H9 (cell line): Measurements from ENCODE around the gene TMEM272. TPM values are rescaled to one million over a fixed set of nuclear protein-coding genes. Genes with fewer than 3 reads are reported as not detected.

Experiments
- DNase-seq: peaks from one replicate; pipeline ENCODE4 v3.0.0-alpha.2; 2017
- H2AFZ ChIP-seq: one replicate; pipeline ENCODE4 v1.6.1; 2013; ENCODE audit warnings: mild to moderate bottlenecking, low read length, control low read depth, moderate library complexity
- H2AK5ac ChIP-seq: 2 replicates; pipeline ENCODE4 v1.6.1; 2013; ENCODE audit warnings: low read length, control low read depth, mixed read lengths; ENCODE audit not compliant: insufficient read length
- H2BK120ac ChIP-seq: one replicate; pipeline ENCODE4 v1.6.1; 2013; ENCODE audit warnings: low read depth, mild to moderate bottlenecking, low read length, control low read depth, inconsistent platforms; ENCODE audit not compliant: poor library complexity, severe bottlenecking
- H2BK12ac ChIP-seq: 2 replicates; pipeline ENCODE4 v1.6.1; 2013; ENCODE audit warnings: low read length, control low read depth, mixed read lengths, low read depth; ENCODE audit not compliant: insufficient read length
- H2BK15ac ChIP-seq: 2 replicates; pipeline ENCODE4 v1.6.1; 2013; ENCODE audit warnings: low read depth, low read length, control low read depth
- H2BK20ac ChIP-seq: one replicate; pipeline ENCODE4 v1.6.1; 2013; ENCODE audit warnings: low read depth, mild to moderate bottlenecking, low read length, control low read depth, inconsistent platforms; ENCODE audit not compliant: poor library complexity, severe bottlenecking
- H2BK5ac ChIP-seq: 2 replicates; pipeline ENCODE4 v1.6.1; 2013; ENCODE audit warnings: low read length, control low read depth, mixed read lengths; ENCODE audit not compliant: insufficient read length
- H3K14ac ChIP-seq: 2 replicates; pipeline ENCODE4 v1.6.1; 2013; ENCODE audit warnings: low read length, control low read depth; ENCODE audit not compliant: insufficient read depth
- H3K18ac ChIP-seq: 2 replicates; pipeline ENCODE4 v1.6.1; 2013; ENCODE audit warnings: low read depth, mild to moderate bottlenecking, mixed read lengths, low read length, control low read depth; ENCODE audit not compliant: insufficient read length
- H3K23ac ChIP-seq: 2 replicates; pipeline ENCODE4 v1.6.1; 2013; ENCODE audit warnings: low read length, control low read depth, mixed read lengths, low read depth; ENCODE audit not compliant: insufficient read length
- H3K23me2 ChIP-seq: 2 replicates; pipeline ENCODE4 v1.6.1; 2013; ENCODE audit warnings: low read depth, mild to moderate bottlenecking, mixed read lengths, low read length, control low read depth; ENCODE audit not compliant: insufficient read length, poor library complexity, severe bottlenecking
- H3K27ac ChIP-seq: 2 replicates; pipeline ENCODE4 v1.5.1; 2013; ENCODE audit warnings: low read length, control low read depth, mixed read lengths, low read depth; ENCODE audit not compliant: insufficient read length
- H3K27me3 ChIP-seq: 2 replicates; pipeline ENCODE4 v1.6.1; 2013; ENCODE audit warnings: low read length, control low read depth, inconsistent platforms; ENCODE audit not compliant: insufficient read depth
- H3K4ac ChIP-seq: 2 replicates; pipeline ENCODE4 v1.6.1; 2013; ENCODE audit warnings: low read depth, mild to moderate bottlenecking, control low read depth, inconsistent platforms, low read length, moderate library complexity
- H3K4me1 ChIP-seq: 2 replicates; pipeline ENCODE4 v1.6.1; 2013; ENCODE audit warnings: low read length, control low read depth, inconsistent platforms; ENCODE audit not compliant: insufficient read depth
- H3K4me2 ChIP-seq: 2 replicates; pipeline ENCODE4 v1.6.1; 2013; ENCODE audit warnings: low read length, control low read depth, mixed read lengths; ENCODE audit not compliant: insufficient read length, insufficient read depth
- H3K56ac ChIP-seq: 2 replicates; pipeline ENCODE4 v1.6.1; 2013; ENCODE audit warnings: low read depth, mild to moderate bottlenecking, mixed read lengths, low read length, control low read depth; ENCODE audit not compliant: insufficient read length
- H3K79me1 ChIP-seq: 2 replicates; pipeline ENCODE4 v1.6.1; 2013; ENCODE audit warnings: low read depth, mild to moderate bottlenecking, moderate library complexity, low read length, control low read depth, inconsistent platforms; ENCODE audit not compliant: insufficient read depth, poor library complexity, severe bottlenecking
- H3K79me2 ChIP-seq: 2 replicates; pipeline ENCODE4 v1.6.1; 2013; ENCODE audit warnings: low read length, control low read depth, inconsistent platforms; ENCODE audit not compliant: insufficient read depth
- H3K9ac ChIP-seq: 2 replicates; pipeline ENCODE4 v1.6.1; 2013; ENCODE audit warnings: low read length, control low read depth, mixed read lengths; ENCODE audit not compliant: insufficient read length; ENCODE audit errors: extremely low read depth
- H3K9me3 ChIP-seq: one replicate; pipeline ENCODE4 v1.6.1; 2013; ENCODE audit warnings: low read depth, low read length, inconsistent platforms; ENCODE audit not compliant: control insufficient read depth
- H3T11ph ChIP-seq: one replicate; pipeline ENCODE4 v1.6.1; 2013; ENCODE audit warnings: mild to moderate bottlenecking, low read length, control low read depth, inconsistent platforms
- H4K20me1 ChIP-seq: one replicate; pipeline ENCODE4 v1.6.1; 2013; ENCODE audit not compliant: control insufficient read depth, insufficient read length, insufficient read depth
- H4K5ac ChIP-seq: 2 replicates; pipeline ENCODE4 v1.6.1; 2013; ENCODE audit warnings: low read depth, mild to moderate bottlenecking, mixed read lengths, low read length, control low read depth; ENCODE audit not compliant: insufficient read length
- H4K8ac ChIP-seq: replicated peaks from 2 replicates; pipeline ENCODE4 v1.6.1; 2013; ENCODE audit warnings: low read length, control low read depth, mixed read lengths, low read depth; ENCODE audit not compliant: insufficient read length
- H4K91ac ChIP-seq: 2 replicates; pipeline ENCODE4 v1.6.1; 2013; ENCODE audit warnings: low read depth, mild to moderate bottlenecking, moderate library complexity, mixed read lengths, low read length, control low read depth; ENCODE audit not compliant: insufficient read length
- H3K27ac Mint-ChIP-seq, 3 experiments: 2 replicates in 2 of 3; 3 replicates in 1 of 3; pipeline ENCODE4 v1.8.0; 2020 to 2021; ENCODE audit warnings: mixed read lengths in 3 of 3, mild to moderate bottlenecking in 1 of 3, moderate library complexity in 1 of 3
- H3K27me3 Mint-ChIP-seq: 2 replicates; pipeline ENCODE4 v1.8.0; 2021; ENCODE audit warnings: low read depth, mild to moderate bottlenecking, moderate library complexity, mixed read lengths
- H3K36me3 Mint-ChIP-seq, 3 experiments: 2 replicates in 2 of 3; 3 replicates in 1 of 3; pipeline ENCODE4 v1.8.0; 2020 to 2021; ENCODE audit warnings: low read depth in 3 of 3, mixed read lengths in 3 of 3; ENCODE audit not compliant: insufficient read depth in 1 of 3
- H3K4me1 Mint-ChIP-seq, 2 experiments: 2 replicates each; pipeline ENCODE4 v1.8.0; 2020; ENCODE audit warnings: mixed read lengths in 2 of 2
- H3K4me3 Mint-ChIP-seq, 2 experiments: 2 replicates in 1 of 2; 3 replicates in 1 of 2; pipeline ENCODE4 v1.8.0; 2020 to 2021; ENCODE audit warnings: mild to moderate bottlenecking in 2 of 2, mixed read lengths in 2 of 2, moderate library complexity in 1 of 2
- H3K9me3 Mint-ChIP-seq, 2 experiments: 2 replicates in 1 of 2; 3 replicates in 1 of 2; pipeline ENCODE4 v1.8.0; 2020; ENCODE audit warnings: mild to moderate bottlenecking in 2 of 2, mixed read lengths in 2 of 2, moderate library complexity in 1 of 2
- WGBS: extraction: QIAGEN DNeasy Blood & Tissue Kit; methylation state at CpG from one replicate; pipeline ENCODE4 v1.1.7; 2013; ENCODE audit warnings: missing lambda C conversion rate, low lambda C conversion rate, mixed read lengths; ENCODE audit not compliant: insufficient read length; ENCODE audit errors: extremely low coverage; 5-methylcytosine and 5-hydroxymethylcytosine counted together
- total RNA-seq: library from RNA; stranded (reverse); gene quantifications from 2 replicates; pipeline ENCODE4 v1.2.1, GENCODE V29; 2021
- TF ChIP-seq, protein P1 (sequence below): fragments of 200-600 bp; sonication (generic); conservative IDR thresholded peaks from 3 replicates; pipeline ENCODE4 v1.8.0; 2021; ENCODE audit warnings: antibody characterized with exemption, mild to moderate bottlenecking

Gene TMEM272
- total RNA-seq, 1 experiment from 2014 or later = not detected

DNA sequence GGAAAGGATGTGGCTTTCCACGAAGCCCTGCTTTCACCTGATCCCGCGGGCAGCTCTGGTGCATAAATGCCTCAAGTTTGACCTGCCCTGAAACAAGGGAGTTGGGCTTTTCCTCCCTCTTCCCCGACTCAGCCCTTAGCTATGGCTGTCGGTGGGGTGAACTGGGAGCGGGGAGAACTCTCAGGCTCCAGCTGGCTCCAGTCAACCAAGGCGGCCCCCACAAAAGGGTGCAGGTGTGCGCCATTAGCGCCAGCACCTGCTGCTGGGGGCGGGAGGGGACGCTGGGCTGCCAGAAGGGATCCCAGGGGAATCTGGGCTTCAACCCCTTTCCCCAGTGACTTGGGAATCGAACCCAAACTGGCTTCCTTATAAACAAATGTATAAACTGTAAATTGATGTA lies 33.9 kb downstream of the TMEM272 start:
- H3K27me3 Mint-ChIP-seq = peaks cover 2% of the 10 kb centered on the region
- Histone ChIP-seq H2BK5ac (no peak overlapping the region), H2BK120ac (no peak overlapping the region), H3K56ac (no peak overlapping the region), H2BK12ac (no peak overlapping the region), H3K4me2 (no peak overlapping the region), H3K27me3 (no peaks in the 10 kb centered on the region), H2BK20ac (no peak overlapping the region), H3K9ac (no peak overlapping the region), H4K5ac (no peak overlapping the region), H3K4ac (no peak overlapping the region), H3K14ac (no peak overlapping the region), H3K4me1 (no peaks in the 10 kb centered on the region; the same call in 1 of the 2 replicates), H4K91ac (no peak overlapping the region), H3T11ph (no peak overlapping the region), H3K23ac (no peak overlapping the region), H2BK15ac (no peak overlapping the region), H4K8ac (no peak overlapping the region), H2AFZ (no peak overlapping the region), H2AK5ac (no peak overlapping the region), H3K27ac (no peak overlapping the region), H3K79me2 (no peaks in the 10 kb centered on the region), H4K20me1 (no peaks in the 10 kb centered on the region), H3K9me3 (no peaks in the 10 kb centered on the region), H3K18ac (no peak overlapping the region), H3K79me1 (no peaks in the 10 kb centered on the region), H3K23me2 (no peaks in the 10 kb centered on the region)
- no peak overlapping the region; a peak in 1 of 7 replicates for H3K27ac Mint-ChIP-seq
- no peaks in the 10 kb centered on the region for H3K9me3 Mint-ChIP-seq
- no peaks in the 10 kb centered on the region for H3K36me3 Mint-ChIP-seq
- H3K4me1 Mint-ChIP-seq = peaks cover 9 to 15% of the 10 kb centered on the region in 2 experiments
- TF ChIP-seq, protein P1, sequence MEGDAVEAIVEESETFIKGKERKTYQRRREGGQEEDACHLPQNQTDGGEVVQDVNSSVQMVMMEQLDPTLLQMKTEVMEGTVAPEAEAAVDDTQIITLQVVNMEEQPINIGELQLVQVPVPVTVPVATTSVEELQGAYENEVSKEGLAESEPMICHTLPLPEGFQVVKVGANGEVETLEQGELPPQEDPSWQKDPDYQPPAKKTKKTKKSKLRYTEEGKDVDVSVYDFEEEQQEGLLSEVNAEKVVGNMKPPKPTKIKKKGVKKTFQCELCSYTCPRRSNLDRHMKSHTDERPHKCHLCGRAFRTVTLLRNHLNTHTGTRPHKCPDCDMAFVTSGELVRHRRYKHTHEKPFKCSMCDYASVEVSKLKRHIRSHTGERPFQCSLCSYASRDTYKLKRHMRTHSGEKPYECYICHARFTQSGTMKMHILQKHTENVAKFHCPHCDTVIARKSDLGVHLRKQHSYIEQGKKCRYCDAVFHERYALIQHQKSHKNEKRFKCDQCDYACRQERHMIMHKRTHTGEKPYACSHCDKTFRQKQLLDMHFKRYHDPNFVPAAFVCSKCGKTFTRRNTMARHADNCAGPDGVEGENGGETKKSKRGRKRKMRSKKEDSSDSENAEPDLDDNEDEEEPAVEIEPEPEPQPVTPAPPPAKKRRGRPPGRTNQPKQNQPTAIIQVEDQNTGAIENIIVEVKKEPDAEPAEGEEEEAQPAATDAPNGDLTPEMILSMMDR = no peak
- H3K4me3 Mint-ChIP-seq = no peak overlapping the region
- WGBS = no CpG with 5 or more reads among the region's 12 CpGs
- DNase-seq = no peak
